Thyroid gland (tissue), 4 donors: ENCODE measurements around the gene ASNSD1. TPM values are rescaled to one million over a fixed set of nuclear protein-coding genes. Genes with fewer than 3 reads are reported as not detected.

ENCODE experiments used
- DNase-seq, 2 donors: peaks; one replicate each; pipeline ENCODE4 v3.0.0-alpha.2; 2019
- H3K27ac ChIP-seq, 3 donors: fragments of 200-600 bp; sonication (generic); 1 replicate in 2 of 3; 2 replicates in 1 of 3; pipeline ENCODE4 v1.5.1; 2016 to 2019; ENCODE audit warnings: mild to moderate bottlenecking in 1 of 3, moderate library complexity in 1 of 3
- H3K27me3 ChIP-seq: fragments of 200-600 bp; sonication (generic); one replicate; pipeline ENCODE4 v1.5.1; 2019
- H3K36me3 ChIP-seq, 2 donors: fragments of 200-600 bp; sonication (generic); one replicate each; pipeline ENCODE4 v1.5.1; 2016 to 2019
- H3K4me1 ChIP-seq, 2 donors: fragments of 200-600 bp; sonication (generic); one replicate each; pipeline ENCODE4 v1.5.1; 2017 to 2019
- H3K4me3 ChIP-seq, 3 donors: fragments of 200-600 bp; sonication (generic); replicated peaks in 1 of 3; 1 replicate in 2 of 3; 2 replicates in 1 of 3; pipeline ENCODE4 v1.5.1; 2016; ENCODE audit warnings: mild to moderate bottlenecking in 1 of 3
- H3K9me3 ChIP-seq: fragments of 200-600 bp; sonication (generic); one replicate; pipeline ENCODE4 v1.5.1; 2017
- POLR2A ChIP-seq, 2 donors: fragments of 450-650 bp; IDR thresholded peaks; one replicate each; pipeline ENCODE4 v1.6.1; 2017; ENCODE audit warnings: antibody characterized with exemption in 2 of 2, mild to moderate bottlenecking in 2 of 2, moderate library complexity in 1 of 2
- WGBS, 2 donors: methylation state at CpG; one replicate each; pipeline ENCODE4 v1.1.5; 2017; 5-methylcytosine and 5-hydroxymethylcytosine counted together
- intact Hi-C: fragments of 100-400 bp; cut with DNase I; formaldehyde crosslinking; loops from one replicate; pipeline ENCODE4 v1.15.1; 2023
- total RNA-seq, 4 donors: library from RNA; depleted of rRNA; stranded (reverse); fragments of >200 nt; gene quantifications; one replicate each; pipeline ENCODE4 v1.2.3, GENCODE V29; 2016
- TF ChIP-seq, protein P1 (sequence below), 6 experiments: fragments of 200-600 bp in 3 of 6; fragments of 450-650 bp in 3 of 6; sonication (generic) in 3 of 6; IDR thresholded peaks; one replicate each; pipeline ENCODE4 v1.5.1; 2016 to 2019; ENCODE audit warnings: antibody characterized with exemption in 6 of 6, mild to moderate bottlenecking in 2 of 6, inconsistent platforms in 1 of 6, moderate library complexity in 1 of 6

The ASNSD1 gene
- total RNA-seq, 4 donors from 2014 or later = 42.0 to 80.9 (median 49.3) TPM

DNA sequence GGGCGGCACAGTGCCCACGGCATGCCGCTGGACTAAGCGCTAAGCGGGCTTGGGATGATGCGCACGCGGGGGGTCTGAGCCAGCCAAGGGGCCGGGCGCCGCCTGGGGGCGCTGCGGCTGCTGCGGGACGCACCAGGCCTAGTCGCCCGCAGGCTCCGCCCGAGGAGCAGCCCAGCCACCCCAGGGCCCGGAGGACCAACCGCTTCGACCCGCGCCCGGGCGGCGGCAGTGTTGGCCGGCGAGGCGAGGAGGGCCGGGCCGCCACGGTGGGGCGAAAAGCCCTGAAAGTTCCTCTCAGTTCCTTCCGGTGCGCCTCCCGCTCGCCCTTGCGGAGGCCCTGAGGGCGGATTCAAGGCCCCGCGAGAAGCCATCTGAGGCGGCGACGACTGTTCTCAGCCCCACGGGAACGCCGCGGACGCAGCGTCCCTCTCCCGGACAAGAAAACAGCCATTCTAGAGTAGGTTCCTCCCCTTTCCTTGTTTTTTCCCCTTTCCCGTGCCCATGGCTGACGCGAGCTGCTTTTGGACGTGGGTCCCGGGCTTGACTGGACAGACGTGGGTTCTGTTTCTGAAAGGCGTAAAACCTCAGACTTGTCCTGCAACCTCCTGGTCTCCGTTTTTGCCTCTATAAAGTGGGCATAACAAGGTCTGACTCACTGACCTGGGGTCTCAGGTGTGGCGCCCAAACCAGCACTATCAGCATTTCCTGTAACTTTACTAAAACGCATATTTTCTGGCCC, 13.3 kb downstream of the ASNSD1 start, which contains the start of gene ANKAR:
TSS of gene ANKAR (plus strand) at position 297 of the 739 bp plus-strand sequence. CDS start 1,821 bp downstream, outside the sequence.
- H3K9me3 ChIP-seq = no peaks in the 10 kb centered on the region
- H3K4me1 ChIP-seq = peaks cover 0 to 10% of the 10 kb centered on the region in 2 donors
- H3K36me3 ChIP-seq = peaks cover 0 to 8% of the 10 kb centered on the region in 2 donors
- intact Hi-C loops = no loop called here
- peak in 1 of 2 donors; percentile 80 for TF ChIP-seq POLR2A (IDR thresholded peaks at IDR 0.05)
- TF ChIP-seq, protein P1, sequence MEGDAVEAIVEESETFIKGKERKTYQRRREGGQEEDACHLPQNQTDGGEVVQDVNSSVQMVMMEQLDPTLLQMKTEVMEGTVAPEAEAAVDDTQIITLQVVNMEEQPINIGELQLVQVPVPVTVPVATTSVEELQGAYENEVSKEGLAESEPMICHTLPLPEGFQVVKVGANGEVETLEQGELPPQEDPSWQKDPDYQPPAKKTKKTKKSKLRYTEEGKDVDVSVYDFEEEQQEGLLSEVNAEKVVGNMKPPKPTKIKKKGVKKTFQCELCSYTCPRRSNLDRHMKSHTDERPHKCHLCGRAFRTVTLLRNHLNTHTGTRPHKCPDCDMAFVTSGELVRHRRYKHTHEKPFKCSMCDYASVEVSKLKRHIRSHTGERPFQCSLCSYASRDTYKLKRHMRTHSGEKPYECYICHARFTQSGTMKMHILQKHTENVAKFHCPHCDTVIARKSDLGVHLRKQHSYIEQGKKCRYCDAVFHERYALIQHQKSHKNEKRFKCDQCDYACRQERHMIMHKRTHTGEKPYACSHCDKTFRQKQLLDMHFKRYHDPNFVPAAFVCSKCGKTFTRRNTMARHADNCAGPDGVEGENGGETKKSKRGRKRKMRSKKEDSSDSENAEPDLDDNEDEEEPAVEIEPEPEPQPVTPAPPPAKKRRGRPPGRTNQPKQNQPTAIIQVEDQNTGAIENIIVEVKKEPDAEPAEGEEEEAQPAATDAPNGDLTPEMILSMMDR (IDR thresholded peaks at IDR 0.05) = peak; percentile 20 to 92 (median 87)
- no peaks in the 10 kb centered on the region for H3K27me3 ChIP-seq
- peak; percentile 88 to 93 for DNase-seq
- peak within 1 kb of the TSS; percentile 39 to 73 (median 42) for H3K4me3 ChIP-seq
- WGBS, 2 donors = 2% methylated on average over 9 to 33 of the region's 62 CpGs
- peak within 1 kb of the TSS; percentile 94 to 98 (median 96) for H3K27ac ChIP-seq

DNA sequence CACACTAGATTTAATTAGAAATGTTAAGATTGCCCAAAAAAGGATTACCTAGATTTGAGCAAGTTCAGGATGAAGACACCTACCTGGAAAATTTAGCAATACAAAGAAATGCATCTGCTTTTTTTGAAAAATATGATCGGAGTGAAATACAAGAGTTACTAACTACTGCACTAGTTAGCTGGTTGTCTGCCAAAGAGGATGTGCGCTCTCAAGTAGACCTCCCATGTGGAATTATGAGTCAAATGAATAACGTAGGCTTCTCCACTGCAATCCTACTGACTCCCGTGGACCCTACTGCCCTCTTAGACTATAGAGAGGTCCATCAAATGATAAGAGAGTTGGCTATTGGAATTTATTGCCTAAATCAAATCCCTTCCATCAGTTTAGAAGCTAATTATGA, 15.2 kb downstream of the ASNSD1 start:
- no peak for DNase-seq
- intact Hi-C loops = no loop called here

DNA sequence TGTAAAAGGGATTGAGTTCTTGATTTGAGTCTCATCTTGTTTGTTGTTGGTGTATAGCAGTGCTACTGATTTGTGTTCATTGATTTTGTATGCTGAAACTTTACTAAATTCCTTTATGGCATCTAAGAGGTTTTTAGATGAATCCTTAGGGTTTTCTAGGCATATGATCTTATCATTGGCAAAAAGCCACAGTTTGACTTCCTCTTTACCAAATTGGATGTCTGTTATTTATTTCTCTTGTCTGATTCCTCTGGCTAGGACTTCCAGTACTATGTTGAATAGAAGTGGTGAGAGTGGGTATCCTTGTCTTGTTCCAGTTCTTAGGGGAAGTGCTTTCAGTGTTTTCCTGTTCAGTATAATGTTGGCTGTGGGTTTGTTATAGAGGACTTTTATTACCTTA, 18.0 kb downstream of the ASNSD1 start:
- Histone ChIP-seq H3K4me3 (no peak overlapping the region), H3K27ac (no peak overlapping the region), H3K36me3 (no peaks in the 10 kb centered on the region), H3K27me3 (no peaks in the 10 kb centered on the region), H3K9me3 (no peaks in the 10 kb centered on the region), H3K4me1 (peaks cover 0 to 6% of the 10 kb centered on the region in 2 donors)
- intact Hi-C loops = no loop called here
- TF ChIP-seq, protein P1 (IDR thresholded peaks at IDR 0.05) = no peak
- no peak for TF ChIP-seq POLR2A (IDR thresholded peaks at IDR 0.05)
- DNase-seq = no peak

More for the DNA sequence above, 15.2 kb downstream of the ASNSD1 start:
- Histone ChIP-seq H3K9me3 (no peaks in the 10 kb centered on the region), H3K27ac (no peak overlapping the region), H3K27me3 (no peaks in the 10 kb centered on the region), H3K4me3 (no peak overlapping the region), H3K36me3 (peaks cover 0 to under 1% of the 10 kb centered on the region in 2 donors), H3K4me1 (peaks cover 0 to 10% of the 10 kb centered on the region in 2 donors)
- TF ChIP-seq POLR2A (IDR thresholded peaks at IDR 0.05) = no peak
- TF ChIP-seq, protein P1 (IDR thresholded peaks at IDR 0.05) = no peak
- 78 to 79% methylated on average over 4 of the region's 4 CpGs for WGBS, 2 donors

DNA sequence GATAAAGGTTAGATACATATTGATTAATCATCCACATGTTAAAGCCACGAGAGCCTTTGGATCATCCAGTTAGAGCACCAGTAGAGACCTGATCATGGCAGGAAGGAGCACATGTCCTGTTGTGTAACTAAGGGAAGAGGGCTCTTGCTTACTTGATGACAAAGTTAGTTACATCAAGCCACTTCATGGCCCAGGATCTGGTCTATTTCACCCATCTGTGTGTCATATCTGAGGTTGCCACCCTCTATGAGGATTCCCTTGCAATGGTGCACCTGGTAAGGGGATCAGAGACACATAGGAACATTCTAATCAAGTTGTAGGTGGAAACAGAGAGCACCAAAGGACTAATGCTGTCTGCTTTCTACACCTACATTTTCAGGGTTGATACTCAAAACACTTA, 19.9 kb downstream of the ASNSD1 start:
- H3K27ac ChIP-seq = no peak overlapping the region
- 93 to 96% methylated on average over 1 of the region's 1 CpG for WGBS, 2 donors
- no peaks in the 10 kb centered on the region for H3K36me3 ChIP-seq
- intact Hi-C loops = no loop called here
- DNase-seq = no peak
- TF ChIP-seq, protein P1 (IDR thresholded peaks at IDR 0.05) = no peak
- no peak for TF ChIP-seq POLR2A (IDR thresholded peaks at IDR 0.05)
- no peaks in the 10 kb centered on the region for H3K9me3 ChIP-seq
- peaks cover 0 to 11% of the 10 kb centered on the region in 2 donors for H3K4me1 ChIP-seq
- no peak overlapping the region for H3K4me3 ChIP-seq
- H3K27me3 ChIP-seq = no peaks in the 10 kb centered on the region

DNA sequence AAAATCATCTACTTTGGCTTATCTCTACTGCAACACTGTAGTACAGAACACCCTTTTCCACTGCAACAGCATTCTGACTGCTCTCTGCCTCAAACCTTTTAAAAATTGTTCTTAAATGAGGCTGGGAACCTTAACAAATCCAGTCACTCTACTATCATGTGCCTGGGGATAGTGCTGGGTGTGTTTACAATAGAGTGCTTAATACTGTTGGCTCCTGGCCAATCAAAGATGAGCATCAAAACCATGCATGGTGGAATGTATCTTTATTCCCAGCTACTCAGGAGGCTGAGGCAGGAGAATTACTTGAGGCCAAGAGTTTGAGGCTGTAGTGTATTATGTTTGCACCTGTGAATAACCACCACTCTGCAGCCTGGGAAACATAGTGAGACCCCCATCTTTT, 20.6 kb downstream of the ASNSD1 start:
- TF ChIP-seq POLR2A (IDR thresholded peaks at IDR 0.05) = no peak
- TF ChIP-seq, protein P1 (IDR thresholded peaks at IDR 0.05) = no peak
- no peak overlapping the region for H3K27ac ChIP-seq
- no peak for DNase-seq
- H3K4me1 ChIP-seq = peaks cover 0 to 11% of the 10 kb centered on the region in 2 donors
- H3K36me3 ChIP-seq = no peaks in the 10 kb centered on the region
- no peaks in the 10 kb centered on the region for H3K27me3 ChIP-seq
- intact Hi-C loops = no loop called here
- no peaks in the 10 kb centered on the region for H3K9me3 ChIP-seq
- H3K4me3 ChIP-seq = no peak overlapping the region
